Keratinocyte (primary cell): ENCODE results near the gene NLRP12. TPM values are rescaled to one million over a fixed set of nuclear protein-coding genes. Genes with fewer than 3 reads are reported as not detected.
A peak's percentile ranks its signal among the peaks of the same experiment; 100 is the strongest.

Experiments used
- DNase-seq: peaks from one replicate; pipeline ENCODE4 v3.0.0-alpha.2; 2011; ENCODE audit warnings: low read depth, missing footprints, low spot score
- FAIRE-seq: peaks from 2 replicates; lab custom pipeline; 2011; peaks lifted over from hg19 to GRCh38; lab: Jason Lieb, UNC
- H2AFZ ChIP-seq: 2 replicates; pipeline ENCODE4 v1.6.0; 2012; ENCODE audit warnings: low read length, control low read depth, inconsistent platforms; ENCODE audit not compliant: control insufficient read depth
- H3K27ac ChIP-seq: 2 replicates; pipeline ENCODE4 v1.5.1; 2011; ENCODE audit warnings: low read length; ENCODE audit not compliant: control insufficient read depth, insufficient read depth
- H3K27me3 ChIP-seq: 3 replicates; pipeline ENCODE4 v1.6.0; 2011; ENCODE audit warnings: low read length; ENCODE audit not compliant: control insufficient read depth, insufficient read depth; ENCODE audit errors: extremely low read depth
- H3K36me3 ChIP-seq, 2 experiments: 2 replicates in 1 of 2; 3 replicates in 1 of 2; pipeline ENCODE4 v1.5.1; 2011; ENCODE audit warnings: low read length in 2 of 2, mild to moderate bottlenecking in 1 of 2; ENCODE audit not compliant: control insufficient read depth in 2 of 2, insufficient read depth in 2 of 2; ENCODE audit errors: extremely low read depth in 1 of 2
- H3K4me1 ChIP-seq: 3 replicates; pipeline ENCODE4 v1.5.1; 2011; ENCODE audit warnings: low read length; ENCODE audit not compliant: control insufficient read depth, insufficient read depth; ENCODE audit errors: extremely low read depth
- H3K4me2 ChIP-seq: 3 replicates; pipeline ENCODE4 v1.6.0; 2011; ENCODE audit warnings: low read depth, low read length; ENCODE audit not compliant: control insufficient read depth, insufficient read depth; ENCODE audit errors: extremely low read depth
- H3K4me3 ChIP-seq, 3 experiments: fragments of 200-600 bp in 1 of 3; sonication (generic) in 1 of 3; 2 replicates in 2 of 3; 3 replicates in 1 of 3; pipeline ENCODE4 v1.5.1; 2011 to 2016; ENCODE audit warnings: low read length in 3 of 3, mild to moderate bottlenecking in 3 of 3, control low read depth in 2 of 3, inconsistent platforms in 1 of 3, low read depth in 1 of 3, mixed read lengths in 1 of 3, mixed run types in 1 of 3, moderate library complexity in 1 of 3; ENCODE audit not compliant: control insufficient read depth in 2 of 3, insufficient read depth in 2 of 3; ENCODE audit errors: extremely low read depth in 1 of 3
- H3K79me2 ChIP-seq: 2 replicates; pipeline ENCODE4 v1.6.0; 2012; ENCODE audit warnings: low read length; ENCODE audit not compliant: control insufficient read depth, insufficient read depth
- H3K9ac ChIP-seq: 3 replicates; pipeline ENCODE4 v1.6.0; 2011; ENCODE audit warnings: low read length; ENCODE audit not compliant: control insufficient read depth, insufficient read depth; ENCODE audit errors: extremely low read depth
- H3K9me1 ChIP-seq: 3 replicates; pipeline ENCODE4 v1.6.0; 2011; ENCODE audit warnings: low read length; ENCODE audit not compliant: control insufficient read depth, insufficient read depth; ENCODE audit errors: extremely low read depth
- H3K9me3 ChIP-seq: 2 replicates; pipeline ENCODE4 v1.5.1; 2012; ENCODE audit warnings: low read depth, low read length; ENCODE audit not compliant: control insufficient read depth
- H4K20me1 ChIP-seq: 3 replicates; pipeline ENCODE4 v1.6.0; 2011; ENCODE audit warnings: low read length; ENCODE audit not compliant: control insufficient read depth, insufficient read depth; ENCODE audit errors: extremely low read depth
- EZH2 ChIP-seq: IDR thresholded peaks from one replicate; pipeline ENCODE4 v1.6.1; 2012; ENCODE audit warnings: inconsistent platforms, mild to moderate bottlenecking, low read length, moderate library complexity
- dilution Hi-C: fragments of 300-500 bp; cut with MboI; formaldehyde crosslinking; loops from one replicate; pipeline ENCODE4 v1.7.0; 2020; ENCODE audit warnings: low sequenced_read_pairs; ENCODE audit not compliant: extremely low pct_ligation_motif_present
- polyA plus RNA-seq, 5 experiments: library from polyadenylated mRNA; depleted of rRNA in 3 of 5; stranded (reverse) in 3 of 5; stranded (forward) in 1 of 5; unstranded in 1 of 5; fragments of >200 nt; gene quantifications; 1 replicate in 1 of 5; 2 replicates in 3 of 5; 3 replicates in 1 of 5; pipeline versions ENCODE4 v1.2.1 to v1.2.3, GENCODE V29; 2011 to 2012; ENCODE audit warnings: missing spikeins in 2 of 5, low read depth in 1 of 5, low replicate concordance in 1 of 5
- TF ChIP-seq, protein P1 (sequence below), 3 experiments: IDR thresholded peaks in 1 of 3; conservative IDR thresholded peaks in 1 of 3; optimal IDR thresholded peaks in 1 of 3; 2 replicates in 2 of 3; 3 replicates in 1 of 3; pipeline versions ENCODE3 to v1.5.1; 2011; ENCODE audit warnings: low read length in 3 of 3, mild to moderate bottlenecking in 3 of 3, moderate library complexity in 2 of 3, control low read depth in 1 of 3, inconsistent platforms in 1 of 3; ENCODE audit not compliant: insufficient read depth in 2 of 3; ENCODE audit errors: extremely low read depth in 1 of 3

The NLRP12 gene
- polyA plus RNA-seq, 1 donor (not counting 4 experiments of a cell fraction or from before 2014, with no cell fraction given): not detected

DNA sequence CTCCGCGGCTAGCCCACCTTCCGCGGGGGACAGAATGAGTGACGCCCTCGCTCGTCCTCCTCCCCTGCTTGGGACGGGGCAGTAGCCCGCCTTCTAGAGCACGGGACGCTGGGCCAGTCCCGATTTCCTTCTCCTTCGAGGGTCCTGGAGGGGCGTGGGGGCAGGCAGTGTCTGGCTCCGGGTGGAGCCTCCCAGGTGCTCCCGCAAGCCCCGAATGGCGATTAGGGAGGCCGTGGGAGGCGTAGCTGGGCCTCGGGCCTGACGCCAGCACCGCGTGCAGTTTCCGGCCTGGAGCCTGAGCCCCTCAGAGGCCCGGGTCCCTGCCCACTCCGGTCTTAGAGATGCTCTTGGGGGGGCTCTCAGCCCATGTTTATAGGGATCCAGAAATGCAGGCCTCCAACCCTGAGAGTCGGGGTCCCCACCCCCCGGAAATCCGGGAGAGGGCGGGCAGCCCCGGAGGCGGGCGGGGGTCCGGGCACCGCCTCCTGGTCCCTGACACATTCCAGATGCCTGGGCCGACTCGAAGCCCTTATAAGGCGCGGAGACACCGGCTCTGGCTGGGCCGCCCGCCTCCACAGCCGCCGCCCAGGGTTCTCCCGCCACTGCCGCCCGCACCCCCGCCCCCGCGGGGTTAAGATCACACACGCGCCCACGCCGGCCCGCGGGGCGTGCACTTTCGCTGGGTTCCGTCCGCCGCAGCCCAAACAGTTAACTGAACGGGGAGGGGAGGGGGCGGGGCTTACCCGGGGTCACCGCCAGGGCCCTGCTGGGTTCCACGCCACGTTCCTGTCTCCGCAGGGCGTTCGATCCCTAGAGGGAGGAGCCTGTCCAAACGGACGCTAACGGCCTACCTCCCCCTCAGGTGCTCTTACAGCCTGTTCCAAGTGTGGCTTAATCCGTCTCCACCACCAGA is 45.0 kb upstream of the NLRP12 start:
- Histone ChIP-seq H3K9me3 (no peaks in the 10 kb centered on the region), H3K4me2 (peak overlapping the region; percentile 87), H2AFZ (peak overlapping the region; percentile 26), H3K36me3 (peaks cover 5 to 8% of the 10 kb centered on the region in 2 experiments), H3K79me2 (peaks cover 7% of the 10 kb centered on the region), H3K27ac (peak overlapping the region; percentile 90), H4K20me1 (no peaks in the 10 kb centered on the region), H3K4me1 (peaks cover 19% of the 10 kb centered on the region), H3K27me3 (no peaks in the 10 kb centered on the region), H3K9me1 (no peaks in the 10 kb centered on the region), H3K9ac (peak overlapping the region; percentile 94), H3K4me3 (peak overlapping the region; percentile 80 to 96 (median 92))
- DNase-seq (no peak), FAIRE-seq (peak; percentile 29)
- dilution Hi-C loops: no loop called here
- TF ChIP-seq, protein P1, sequence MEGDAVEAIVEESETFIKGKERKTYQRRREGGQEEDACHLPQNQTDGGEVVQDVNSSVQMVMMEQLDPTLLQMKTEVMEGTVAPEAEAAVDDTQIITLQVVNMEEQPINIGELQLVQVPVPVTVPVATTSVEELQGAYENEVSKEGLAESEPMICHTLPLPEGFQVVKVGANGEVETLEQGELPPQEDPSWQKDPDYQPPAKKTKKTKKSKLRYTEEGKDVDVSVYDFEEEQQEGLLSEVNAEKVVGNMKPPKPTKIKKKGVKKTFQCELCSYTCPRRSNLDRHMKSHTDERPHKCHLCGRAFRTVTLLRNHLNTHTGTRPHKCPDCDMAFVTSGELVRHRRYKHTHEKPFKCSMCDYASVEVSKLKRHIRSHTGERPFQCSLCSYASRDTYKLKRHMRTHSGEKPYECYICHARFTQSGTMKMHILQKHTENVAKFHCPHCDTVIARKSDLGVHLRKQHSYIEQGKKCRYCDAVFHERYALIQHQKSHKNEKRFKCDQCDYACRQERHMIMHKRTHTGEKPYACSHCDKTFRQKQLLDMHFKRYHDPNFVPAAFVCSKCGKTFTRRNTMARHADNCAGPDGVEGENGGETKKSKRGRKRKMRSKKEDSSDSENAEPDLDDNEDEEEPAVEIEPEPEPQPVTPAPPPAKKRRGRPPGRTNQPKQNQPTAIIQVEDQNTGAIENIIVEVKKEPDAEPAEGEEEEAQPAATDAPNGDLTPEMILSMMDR (optimal IDR thresholded peaks at IDR 0.05 in 1 of 3, IDR thresholded peaks at IDR 0.05 in 1 of 3, conservative IDR thresholded peaks at IDR 0.05 in 1 of 3; ENCODE audit: extremely low read depth in 1 of 3, insufficient read depth in 2 of 3, low read length in 3 of 3): peak in 1 of 3 experiments; percentile 25
- no peak for TF ChIP-seq EZH2

DNA sequence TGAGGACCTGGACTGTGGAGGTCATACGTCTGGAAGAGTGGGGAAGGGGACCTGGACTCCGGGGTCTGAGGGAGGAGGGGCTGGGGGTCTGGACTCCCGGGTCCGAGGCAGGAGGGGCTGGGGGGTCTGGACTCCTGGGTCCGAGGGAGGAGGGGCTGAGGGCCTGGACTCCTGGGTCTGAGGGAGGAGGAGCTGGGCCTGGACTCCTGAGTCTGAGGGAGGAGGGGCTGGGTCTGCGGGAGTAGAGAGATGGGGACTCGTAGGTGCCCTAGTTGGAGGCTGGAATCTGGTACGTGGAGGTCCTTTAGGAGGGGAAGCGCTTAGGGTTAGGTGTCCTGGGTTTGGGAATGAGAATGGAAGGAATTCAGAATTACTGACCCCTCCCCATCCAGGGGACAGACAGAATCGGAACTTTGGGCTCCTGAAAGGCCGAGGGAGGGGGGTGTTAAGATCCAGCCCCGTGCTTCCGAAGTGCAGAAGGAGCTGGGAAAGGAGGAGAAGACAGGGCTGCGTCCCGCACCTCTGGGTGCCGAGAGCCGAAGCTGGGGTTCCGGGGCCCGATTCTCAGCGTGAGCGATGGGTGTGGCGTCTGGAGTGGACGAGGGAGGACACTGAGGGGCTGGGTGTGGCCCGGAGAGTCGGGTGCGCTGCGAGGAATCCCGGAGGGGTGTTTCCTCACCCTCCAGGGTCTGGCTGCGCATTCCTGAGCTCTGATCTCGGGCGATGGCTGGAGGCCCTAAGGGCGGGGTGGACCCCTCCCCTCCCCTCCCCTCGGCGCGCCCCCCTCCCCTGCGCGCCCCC is 44.2 kb upstream of the NLRP12 start:
- dilution Hi-C loops: no loop called here
- Histone ChIP-seq H3K9me3 (no peaks in the 10 kb centered on the region), H3K27ac (peak overlapping the region; percentile 90), H3K27me3 (no peaks in the 10 kb centered on the region), H3K4me1 (peaks cover 19% of the 10 kb centered on the region), H4K20me1 (no peaks in the 10 kb centered on the region), H3K4me3 (peak overlapping the region; percentile 80 to 96 (median 92)), H3K79me2 (peaks cover 7% of the 10 kb centered on the region), H3K4me2 (peak overlapping the region; percentile 87), H2AFZ (peak overlapping the region; percentile 30), H3K9me1 (no peaks in the 10 kb centered on the region), H3K36me3 (peaks cover 0 to 4% of the 10 kb centered on the region in 2 experiments), H3K9ac (peak overlapping the region; percentile 94)
- DNase-seq: no peak
- TF ChIP-seq EZH2: no peak
- TF ChIP-seq, protein P1 (optimal IDR thresholded peaks at IDR 0.05 in 1 of 3, IDR thresholded peaks at IDR 0.05 in 1 of 3, conservative IDR thresholded peaks at IDR 0.05 in 1 of 3; ENCODE audit: extremely low read depth in 1 of 3, insufficient read depth in 2 of 3, low read length in 3 of 3): no peak
- FAIRE-seq: no peak
